ENCODE data around the gene CHTF18. TPM values are rescaled to one million over a fixed set of nuclear protein-coding genes. Genes with fewer than 3 reads are reported as not detected.
A peak's percentile ranks its signal among the peaks of the same experiment; 100 is the strongest.

CHTF18 gene
- total and polyA plus RNA-seq, 9 of the 15 experiments (the other 6 are each of a cell fraction or from before 2014, with no cell fraction given), result 2.5 to 123 (median 17.0) TPM

DNA sequence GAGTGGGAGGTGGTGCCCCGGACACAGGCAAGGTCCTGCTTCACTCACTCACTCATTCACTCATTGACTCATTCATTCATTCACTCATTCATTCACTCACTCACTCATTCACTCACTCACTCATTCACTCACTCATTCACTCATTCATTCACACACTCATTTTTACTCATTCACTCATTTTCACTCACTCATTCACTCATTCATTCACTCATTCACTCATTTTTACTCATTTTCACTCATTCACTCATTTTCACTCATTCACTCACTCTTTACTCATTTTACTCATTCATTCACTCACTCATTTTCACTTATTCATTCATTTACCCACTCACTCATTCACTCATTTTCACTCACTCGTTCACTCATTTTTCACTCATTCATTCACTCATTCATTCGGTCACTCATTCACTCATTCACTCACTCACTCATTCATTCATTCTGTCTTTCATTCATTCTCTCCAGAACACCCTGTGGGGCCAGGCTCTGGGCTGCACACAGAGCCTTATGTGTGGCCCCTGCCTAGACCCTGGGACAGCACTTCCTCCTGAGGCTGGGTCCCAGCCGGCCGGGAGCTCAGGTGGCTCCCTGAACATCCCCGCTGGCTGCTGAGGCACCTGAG, 9.4 kb upstream of the CHTF18 start (continued):
- TF ChIP-seq, protein P1, sequence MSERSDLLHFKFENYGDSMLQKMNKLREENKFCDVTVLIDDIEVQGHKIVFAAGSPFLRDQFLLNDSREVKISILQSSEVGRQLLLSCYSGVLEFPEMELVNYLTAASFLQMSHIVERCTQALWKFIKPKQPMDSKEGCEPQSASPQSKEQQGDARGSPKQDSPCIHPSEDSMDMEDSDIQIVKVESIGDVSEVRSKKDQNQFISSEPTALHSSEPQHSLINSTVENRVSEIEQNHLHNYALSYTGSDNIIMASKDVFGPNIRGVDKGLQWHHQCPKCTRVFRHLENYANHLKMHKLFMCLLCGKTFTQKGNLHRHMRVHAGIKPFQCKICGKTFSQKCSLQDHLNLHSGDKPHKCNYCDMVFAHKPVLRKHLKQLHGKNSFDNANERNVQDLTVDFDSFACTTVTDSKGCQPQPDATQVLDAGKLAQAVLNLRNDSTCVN (CRISPR knock-in tag; IDR thresholded peaks at IDR 0.05), result 0 out of 2 replicates have a peak, but pooled peaks have one; percentile 14
- no peak for TF ChIP-seq ADNP (tag; IDR thresholded peaks at IDR 0.05)
- no peak for TF ChIP-seq CBFB (CRISPR knock-in tag; IDR thresholded peaks at IDR 0.05)
- no peak for TF ChIP-seq NEUROD1 (IDR thresholded peaks at IDR 0.05; ENCODE audit: borderline replicate concordance, low read depth, low read length, partially characterized antibody)
- TF ChIP-seq, protein P2, sequence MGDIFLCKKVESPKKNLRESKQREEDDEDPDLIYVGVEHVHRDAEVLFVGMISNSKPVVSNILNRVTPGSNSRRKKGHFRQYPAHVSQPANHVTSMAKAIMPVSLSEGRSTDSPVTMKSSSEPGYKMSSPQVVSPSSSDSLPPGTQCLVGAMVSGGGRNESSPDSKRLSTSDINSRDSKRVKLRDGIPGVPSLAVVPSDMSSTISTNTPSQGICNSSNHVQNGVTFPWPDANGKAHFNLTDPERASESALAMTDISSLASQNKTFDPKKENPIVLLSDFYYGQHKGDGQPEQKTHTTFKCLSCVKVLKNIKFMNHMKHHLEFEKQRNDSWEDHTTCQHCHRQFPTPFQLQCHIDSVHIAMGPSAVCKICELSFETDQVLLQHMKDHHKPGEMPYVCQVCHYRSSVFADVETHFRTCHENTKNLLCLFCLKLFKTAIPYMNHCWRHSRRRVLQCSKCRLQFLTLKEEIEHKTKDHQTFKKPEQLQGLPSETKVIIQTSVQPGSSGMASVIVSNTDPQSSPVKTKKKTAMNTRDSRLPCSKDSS (IDR thresholded peaks at IDR 0.05; ENCODE audit: low read depth, partially characterized antibody), result no peak
- no peak for TF ChIP-seq MBD2 (IDR thresholded peaks at IDR 0.05; ENCODE audit: borderline replicate concordance, low read depth)
- peak; percentile 87 for TF ChIP-seq NFRKB (IDR thresholded peaks at IDR 0.05; ENCODE audit: low read depth)
- TF ChIP-seq FOXJ2 (tag; IDR thresholded peaks at IDR 0.05), result no peak
- no peak for TF ChIP-seq PYGO2 (tag; IDR thresholded peaks at IDR 0.05)
- TF ChIP-seq, protein P3, sequence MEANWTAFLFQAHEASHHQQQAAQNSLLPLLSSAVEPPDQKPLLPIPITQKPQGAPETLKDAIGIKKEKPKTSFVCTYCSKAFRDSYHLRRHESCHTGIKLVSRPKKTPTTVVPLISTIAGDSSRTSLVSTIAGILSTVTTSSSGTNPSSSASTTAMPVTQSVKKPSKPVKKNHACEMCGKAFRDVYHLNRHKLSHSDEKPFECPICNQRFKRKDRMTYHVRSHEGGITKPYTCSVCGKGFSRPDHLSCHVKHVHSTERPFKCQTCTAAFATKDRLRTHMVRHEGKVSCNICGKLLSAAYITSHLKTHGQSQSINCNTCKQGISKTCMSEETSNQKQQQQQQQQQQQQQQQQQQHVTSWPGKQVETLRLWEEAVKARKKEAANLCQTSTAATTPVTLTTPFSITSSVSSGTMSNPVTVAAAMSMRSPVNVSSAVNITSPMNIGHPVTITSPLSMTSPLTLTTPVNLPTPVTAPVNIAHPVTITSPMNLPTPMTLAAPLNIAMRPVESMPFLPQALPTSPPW (CRISPR knock-in tag; IDR thresholded peaks at IDR 0.05), result no peak
- TF ChIP-seq MCM5 (IDR thresholded peaks at IDR 0.05; ENCODE audit: low read depth), result no peak
- TF ChIP-seq BCOR (IDR thresholded peaks at IDR 0.05), result peak; percentile 89
- TF ChIP-seq, protein P4, sequence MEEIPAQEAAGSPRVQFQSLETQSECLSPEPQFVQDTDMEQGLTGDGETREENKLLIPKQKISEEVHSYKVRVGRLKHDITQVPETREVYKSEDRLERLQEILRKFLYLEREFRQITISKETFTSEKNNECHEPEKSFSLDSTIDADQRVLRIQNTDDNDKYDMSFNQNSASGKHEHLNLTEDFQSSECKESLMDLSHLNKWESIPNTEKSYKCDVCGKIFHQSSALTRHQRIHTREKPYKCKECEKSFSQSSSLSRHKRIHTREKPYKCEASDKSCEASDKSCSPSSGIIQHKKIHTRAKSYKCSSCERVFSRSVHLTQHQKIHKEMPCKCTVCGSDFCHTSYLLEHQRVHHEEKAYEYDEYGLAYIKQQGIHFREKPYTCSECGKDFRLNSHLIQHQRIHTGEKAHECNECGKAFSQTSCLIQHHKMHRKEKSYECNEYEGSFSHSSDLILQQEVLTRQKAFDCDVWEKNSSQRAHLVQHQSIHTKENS (CRISPR knock-in tag; IDR thresholded peaks at IDR 0.05), result no peak
- TF ChIP-seq, protein P5, sequence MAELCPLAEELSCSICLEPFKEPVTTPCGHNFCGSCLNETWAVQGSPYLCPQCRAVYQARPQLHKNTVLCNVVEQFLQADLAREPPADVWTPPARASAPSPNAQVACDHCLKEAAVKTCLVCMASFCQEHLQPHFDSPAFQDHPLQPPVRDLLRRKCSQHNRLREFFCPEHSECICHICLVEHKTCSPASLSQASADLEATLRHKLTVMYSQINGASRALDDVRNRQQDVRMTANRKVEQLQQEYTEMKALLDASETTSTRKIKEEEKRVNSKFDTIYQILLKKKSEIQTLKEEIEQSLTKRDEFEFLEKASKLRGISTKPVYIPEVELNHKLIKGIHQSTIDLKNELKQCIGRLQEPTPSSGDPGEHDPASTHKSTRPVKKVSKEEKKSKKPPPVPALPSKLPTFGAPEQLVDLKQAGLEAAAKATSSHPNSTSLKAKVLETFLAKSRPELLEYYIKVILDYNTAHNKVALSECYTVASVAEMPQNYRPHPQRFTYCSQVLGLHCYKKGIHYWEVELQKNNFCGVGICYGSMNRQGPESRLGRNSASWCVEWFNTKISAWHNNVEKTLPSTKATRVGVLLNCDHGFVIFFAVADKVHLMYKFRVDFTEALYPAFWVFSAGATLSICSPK (IDR thresholded peaks at IDR 0.05; ENCODE audit: borderline replicate concordance), result 0 out of 2 replicates have a peak, but pooled peaks have one; percentile 74
- no peak for TF ChIP-seq TEAD4 (IDR thresholded peaks at IDR 0.05; ENCODE audit: low read length)
- no peak for TF ChIP-seq TEAD4 (CRISPR knock-in tag; IDR thresholded peaks at IDR 0.05; ENCODE audit: borderline replicate concordance)
- TF ChIP-seq, protein P6, sequence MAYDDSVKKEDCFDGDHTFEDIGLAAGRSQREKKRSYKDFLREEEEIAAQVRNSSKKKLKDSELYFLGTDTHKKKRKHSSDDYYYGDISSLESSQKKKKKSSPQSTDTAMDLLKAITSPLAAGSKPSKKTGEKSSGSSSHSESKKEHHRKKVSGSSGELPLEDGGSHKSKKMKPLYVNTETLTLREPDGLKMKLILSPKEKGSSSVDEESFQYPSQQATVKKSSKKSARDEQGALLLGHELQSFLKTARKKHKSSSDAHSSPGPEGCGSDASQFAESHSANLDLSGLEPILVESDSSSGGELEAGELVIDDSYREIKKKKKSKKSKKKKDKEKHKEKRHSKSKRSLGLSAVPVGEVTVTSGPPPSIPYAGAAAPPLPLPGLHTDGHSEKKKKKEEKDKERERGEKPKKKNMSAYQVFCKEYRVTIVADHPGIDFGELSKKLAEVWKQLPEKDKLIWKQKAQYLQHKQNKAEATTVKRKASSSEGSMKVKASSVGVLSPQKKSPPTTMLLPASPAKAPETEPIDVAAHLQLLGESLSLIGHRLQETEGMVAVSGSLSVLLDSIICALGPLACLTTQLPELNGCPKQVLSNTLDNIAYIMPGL (CRISPR knock-in tag; IDR thresholded peaks at IDR 0.05), result no peak
- TF ChIP-seq KDM4B (IDR thresholded peaks at IDR 0.05; ENCODE audit: borderline replicate concordance in 2 of 2, low read depth in 1 of 2), result no peak
- no peak for TF ChIP-seq ZC3H11A (IDR thresholded peaks at IDR 0.05; ENCODE audit: low read depth, low read length)
